ENCODE results near the gene PTPN5. TPM values are rescaled to one million over a fixed set of nuclear protein-coding genes. Genes with fewer than 3 reads are reported as not detected.

The PTPN5 gene
- total RNA-seq, 4 donors from 2014 or later: 0.15 to 0.51 (median 0.39) TPM

DNA sequence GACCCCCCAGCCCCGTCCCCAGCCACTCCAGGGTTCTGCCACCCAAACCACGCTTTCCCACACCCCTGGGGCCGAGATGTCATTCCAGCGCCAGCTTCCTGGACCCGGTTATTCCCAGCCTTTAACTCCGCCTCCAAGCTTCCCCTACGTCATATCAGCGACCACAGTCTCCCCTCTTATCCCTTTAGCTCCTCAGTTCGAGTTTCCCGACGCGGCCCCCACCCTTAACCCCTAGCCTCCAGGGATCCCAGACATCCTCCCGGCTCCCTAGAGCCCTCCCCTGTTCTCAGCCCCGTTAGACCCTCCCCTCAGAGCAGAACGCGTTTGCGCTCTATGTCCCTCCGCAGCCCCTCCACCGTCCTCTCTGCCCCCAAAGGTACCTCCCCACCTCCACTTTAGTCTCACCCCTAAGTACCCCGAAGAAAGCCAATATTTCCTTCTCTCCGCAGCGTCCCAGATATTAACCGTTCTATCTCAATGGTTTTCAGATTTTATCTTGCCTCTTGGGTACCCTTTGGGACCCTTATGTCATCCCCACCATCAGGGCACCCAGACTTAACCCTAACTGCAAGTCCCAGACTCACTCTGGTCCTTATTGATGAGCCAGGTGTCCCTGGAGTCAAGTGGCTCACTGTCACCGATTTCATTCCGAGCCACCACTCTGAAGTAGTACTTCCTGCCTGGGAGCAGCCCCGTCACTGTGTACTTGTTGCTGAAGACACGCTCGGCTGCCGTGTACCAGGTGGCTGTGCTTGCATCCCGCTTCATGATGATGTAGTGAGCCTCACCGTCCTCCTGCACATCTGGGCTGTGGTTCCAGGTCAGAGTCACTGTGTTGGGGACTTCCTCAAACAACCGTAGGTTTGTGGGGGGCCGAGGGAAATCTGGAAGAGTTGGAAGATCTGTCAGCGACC is 85.0 kb downstream of the PTPN5 start:
- peaks cover 0 to 5% of the 10 kb centered on the region in 2 donors for H3K36me3 ChIP-seq
- intact Hi-C loops (cut with DNase I; ENCODE audit: low total_unique reads): no loop called here
- DNase-seq: no peak
- H3K4me3 ChIP-seq: peak overlapping the region; percentile 55 to 66 (median 60)
- ATAC-seq: peak; percentile 50 to 54
- peak overlapping the region; percentile 64 to 73 (median 67) for H3K27ac ChIP-seq
- no peaks in the 10 kb centered on the region for H3K9me3 ChIP-seq
- peaks cover 0 to 21% (median 2%) of the 10 kb centered on the region in 3 donors for H3K27me3 ChIP-seq
- H3K4me1 ChIP-seq: peaks cover 7 to 16% of the 10 kb centered on the region in 2 donors
- no peak for TF ChIP-seq POLR2A (IDR thresholded peaks at IDR 0.05)
- TF ChIP-seq, protein P1, sequence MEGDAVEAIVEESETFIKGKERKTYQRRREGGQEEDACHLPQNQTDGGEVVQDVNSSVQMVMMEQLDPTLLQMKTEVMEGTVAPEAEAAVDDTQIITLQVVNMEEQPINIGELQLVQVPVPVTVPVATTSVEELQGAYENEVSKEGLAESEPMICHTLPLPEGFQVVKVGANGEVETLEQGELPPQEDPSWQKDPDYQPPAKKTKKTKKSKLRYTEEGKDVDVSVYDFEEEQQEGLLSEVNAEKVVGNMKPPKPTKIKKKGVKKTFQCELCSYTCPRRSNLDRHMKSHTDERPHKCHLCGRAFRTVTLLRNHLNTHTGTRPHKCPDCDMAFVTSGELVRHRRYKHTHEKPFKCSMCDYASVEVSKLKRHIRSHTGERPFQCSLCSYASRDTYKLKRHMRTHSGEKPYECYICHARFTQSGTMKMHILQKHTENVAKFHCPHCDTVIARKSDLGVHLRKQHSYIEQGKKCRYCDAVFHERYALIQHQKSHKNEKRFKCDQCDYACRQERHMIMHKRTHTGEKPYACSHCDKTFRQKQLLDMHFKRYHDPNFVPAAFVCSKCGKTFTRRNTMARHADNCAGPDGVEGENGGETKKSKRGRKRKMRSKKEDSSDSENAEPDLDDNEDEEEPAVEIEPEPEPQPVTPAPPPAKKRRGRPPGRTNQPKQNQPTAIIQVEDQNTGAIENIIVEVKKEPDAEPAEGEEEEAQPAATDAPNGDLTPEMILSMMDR (IDR thresholded peaks at IDR 0.05 in 4 of 5, conservative IDR thresholded peaks at IDR 0.05 in 1 of 5): no peak
- in situ Hi-C loops (cut with MboI; ENCODE audit: low sequenced_read_pairs in 4 of 4): no loop called here

DNA sequence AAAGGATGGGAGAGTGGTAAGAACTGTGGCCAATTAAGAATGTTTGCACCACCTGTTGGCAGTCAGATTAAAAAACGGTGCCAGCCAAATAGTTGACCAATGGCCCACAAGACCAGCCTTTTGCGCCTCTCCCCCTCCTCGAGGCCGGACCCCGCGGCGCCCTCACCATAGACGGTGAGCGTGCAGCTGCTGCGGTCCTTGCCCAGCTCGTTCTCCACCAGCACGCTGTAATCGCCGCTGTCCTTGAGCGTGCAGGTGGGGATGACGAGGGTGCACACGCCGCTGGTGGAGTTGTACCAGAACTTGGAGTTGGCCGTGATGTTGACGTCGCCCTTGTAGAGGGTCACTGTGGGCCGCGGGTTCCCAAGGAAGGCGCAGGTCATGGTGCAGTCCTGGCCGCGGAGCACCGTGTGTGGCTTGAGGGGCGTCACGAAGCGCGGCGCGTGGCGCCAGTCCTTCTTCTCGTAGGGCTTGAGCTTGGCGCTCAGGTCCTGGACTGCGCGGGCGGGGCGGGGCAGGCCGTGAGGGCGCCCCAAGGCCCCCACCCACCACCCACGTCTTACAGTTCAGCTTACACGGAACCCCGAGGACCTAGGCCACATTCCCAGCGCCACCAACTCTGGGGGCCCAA is 85.8 kb downstream of the PTPN5 start:
- peaks cover 0 to 21% (median 2%) of the 10 kb centered on the region in 3 donors for H3K27me3 ChIP-seq
- no peaks in the 10 kb centered on the region for H3K9me3 ChIP-seq
- intact Hi-C loops (cut with DNase I; ENCODE audit: low total_unique reads): no loop called here
- H3K4me1 ChIP-seq: peaks cover 7 to 16% of the 10 kb centered on the region in 2 donors
- H3K36me3 ChIP-seq: peaks cover 0 to 10% of the 10 kb centered on the region in 2 donors
- H3K4me3 ChIP-seq: peak overlapping the region; percentile 55 to 66 (median 60)
- ATAC-seq: peak; percentile 15 to 32
- no peak for DNase-seq
- peak overlapping the region; percentile 64 to 73 (median 67) for H3K27ac ChIP-seq
- TF ChIP-seq, protein P1 (IDR thresholded peaks at IDR 0.05 in 4 of 5, conservative IDR thresholded peaks at IDR 0.05 in 1 of 5): no peak
- no peak for TF ChIP-seq POLR2A (IDR thresholded peaks at IDR 0.05)
- in situ Hi-C loops (cut with MboI; ENCODE audit: low sequenced_read_pairs in 4 of 4): no loop called here

DNA sequence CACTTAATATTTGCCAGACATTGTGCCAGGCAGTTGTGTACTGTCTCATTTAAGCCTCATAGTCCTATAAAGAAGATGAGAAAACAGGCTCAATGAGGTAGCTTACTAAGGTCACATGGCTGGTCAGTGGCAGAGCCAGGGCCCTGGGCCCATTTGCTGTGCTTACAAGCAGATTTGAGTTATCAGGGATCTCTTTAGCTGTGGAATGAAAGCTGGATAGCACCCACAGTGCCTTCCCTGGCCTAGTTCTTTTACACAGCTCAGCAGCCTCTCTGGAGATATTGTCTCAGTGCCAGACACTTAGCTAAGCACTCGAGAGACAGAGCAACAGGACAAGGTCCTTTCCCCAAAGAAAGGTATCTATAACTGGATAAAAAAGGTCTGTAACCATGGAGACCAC is 86.9 kb downstream of the PTPN5 start:
- no peak overlapping the region for H3K4me3 ChIP-seq
- intact Hi-C loops (cut with DNase I; ENCODE audit: low total_unique reads): no loop called here
- H3K27me3 ChIP-seq: peaks cover 0 to 21% (median 2%) of the 10 kb centered on the region in 3 donors
- ATAC-seq (no peak), DNase-seq (no peak)
- no peak for TF ChIP-seq POLR2A (IDR thresholded peaks at IDR 0.05)
- TF ChIP-seq, protein P1 (IDR thresholded peaks at IDR 0.05 in 4 of 5, conservative IDR thresholded peaks at IDR 0.05 in 1 of 5): no peak
- H3K9me3 ChIP-seq: no peaks in the 10 kb centered on the region
- H3K4me1 ChIP-seq: peaks cover 11 to 20% of the 10 kb centered on the region in 2 donors
- H3K27ac ChIP-seq: no peak overlapping the region
- in situ Hi-C loops (cut with MboI; ENCODE audit: low sequenced_read_pairs in 4 of 4): no loop called here
- H3K36me3 ChIP-seq: peaks cover 0 to 10% of the 10 kb centered on the region in 2 donors

DNA sequence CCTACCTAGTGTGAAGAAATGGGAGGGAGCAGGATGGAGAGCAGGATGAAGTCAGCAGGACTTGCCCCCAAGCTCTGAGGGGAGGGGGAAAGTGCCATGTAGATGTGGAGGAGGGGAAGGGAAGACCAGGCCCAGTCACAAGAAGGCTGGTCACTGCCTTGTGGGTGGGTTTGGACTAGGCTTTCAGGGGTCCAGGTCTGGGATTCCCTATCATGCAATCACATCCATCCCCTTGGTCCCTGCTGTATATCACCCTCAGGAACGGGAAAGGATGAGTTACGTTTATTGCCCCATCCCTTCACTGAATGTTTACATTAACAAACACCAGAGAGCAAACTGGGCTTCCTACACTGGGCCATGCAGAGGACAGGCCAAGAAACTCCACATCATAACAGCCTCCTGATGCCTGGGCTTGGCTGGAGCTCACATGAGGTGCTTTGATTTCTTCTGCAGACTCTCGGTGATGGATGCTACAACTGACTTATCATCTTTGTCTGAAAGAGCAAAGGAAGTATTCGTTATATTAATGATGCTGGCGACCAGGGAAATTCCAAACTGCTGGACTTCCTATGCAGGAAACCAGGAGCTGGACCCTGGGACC is 87.5 kb downstream of the PTPN5 start:
- H3K4me3 ChIP-seq: no peak overlapping the region
- no peak overlapping the region for H3K27ac ChIP-seq
- peaks cover 0 to 21% (median 2%) of the 10 kb centered on the region in 3 donors for H3K27me3 ChIP-seq
- TF ChIP-seq POLR2A (IDR thresholded peaks at IDR 0.05): no peak
- TF ChIP-seq, protein P1 (IDR thresholded peaks at IDR 0.05 in 4 of 5, conservative IDR thresholded peaks at IDR 0.05 in 1 of 5): no peak
- intact Hi-C loops (cut with DNase I; ENCODE audit: low total_unique reads) (no loop called here), in situ Hi-C loops (cut with MboI; ENCODE audit: low sequenced_read_pairs in 4 of 4) (no loop called here)
- no peaks in the 10 kb centered on the region for H3K9me3 ChIP-seq
- peaks cover 0 to 10% of the 10 kb centered on the region in 2 donors for H3K36me3 ChIP-seq
- DNase-seq (no peak), ATAC-seq (no peak)
- H3K4me1 ChIP-seq: peaks cover 15 to 24% of the 10 kb centered on the region in 2 donors
